GM12872 (cell line): ENCODE results near the gene DNM2.

Source experiments
- TF ChIP-seq, protein P1 (sequence below): IDR thresholded peaks from 3 replicates; pipeline ENCODE4 v1.5.1; 2011; ENCODE audit warnings: low read depth, mild to moderate bottlenecking, low read length, moderate library complexity; ENCODE audit not compliant: insufficient read depth

The DNM2 gene

GRCh38 chr19:10708291-10708690, 9.6 kb upstream of the DNM2 start:
- TF ChIP-seq, protein P1, sequence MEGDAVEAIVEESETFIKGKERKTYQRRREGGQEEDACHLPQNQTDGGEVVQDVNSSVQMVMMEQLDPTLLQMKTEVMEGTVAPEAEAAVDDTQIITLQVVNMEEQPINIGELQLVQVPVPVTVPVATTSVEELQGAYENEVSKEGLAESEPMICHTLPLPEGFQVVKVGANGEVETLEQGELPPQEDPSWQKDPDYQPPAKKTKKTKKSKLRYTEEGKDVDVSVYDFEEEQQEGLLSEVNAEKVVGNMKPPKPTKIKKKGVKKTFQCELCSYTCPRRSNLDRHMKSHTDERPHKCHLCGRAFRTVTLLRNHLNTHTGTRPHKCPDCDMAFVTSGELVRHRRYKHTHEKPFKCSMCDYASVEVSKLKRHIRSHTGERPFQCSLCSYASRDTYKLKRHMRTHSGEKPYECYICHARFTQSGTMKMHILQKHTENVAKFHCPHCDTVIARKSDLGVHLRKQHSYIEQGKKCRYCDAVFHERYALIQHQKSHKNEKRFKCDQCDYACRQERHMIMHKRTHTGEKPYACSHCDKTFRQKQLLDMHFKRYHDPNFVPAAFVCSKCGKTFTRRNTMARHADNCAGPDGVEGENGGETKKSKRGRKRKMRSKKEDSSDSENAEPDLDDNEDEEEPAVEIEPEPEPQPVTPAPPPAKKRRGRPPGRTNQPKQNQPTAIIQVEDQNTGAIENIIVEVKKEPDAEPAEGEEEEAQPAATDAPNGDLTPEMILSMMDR = no peak

DNA sequence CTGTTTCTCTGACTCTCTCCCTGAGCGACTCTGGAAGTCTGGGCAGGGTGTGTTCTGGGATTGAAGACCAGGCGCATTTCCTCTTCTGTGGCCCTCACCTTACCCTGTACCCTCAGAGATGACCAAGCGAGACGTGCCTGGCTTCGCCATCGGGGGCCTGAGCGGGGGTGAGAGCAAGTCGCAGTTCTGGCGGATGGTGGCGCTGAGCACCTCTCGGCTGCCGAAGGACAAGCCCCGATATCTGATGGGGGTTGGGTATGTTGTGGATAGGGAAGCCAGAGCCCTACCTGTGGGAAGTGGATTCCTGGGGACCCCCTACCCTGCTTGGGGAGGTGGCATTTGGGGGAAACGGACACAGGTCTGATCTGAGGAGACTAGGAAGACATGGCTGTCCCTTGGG, 5.8 kb upstream of the DNM2 start:
- TF ChIP-seq, protein P1 = no peak

GRCh38 chr19:10712754-10713153, 5.1 kb upstream of the DNM2 start:
- TF ChIP-seq, protein P1 = no peak

GRCh38 chr19:10713317-10713716, 4.6 kb upstream of the DNM2 start:
- TF ChIP-seq, protein P1 = no peak

- TF ChIP-seq, protein P1 = no peak
Observed at GRCh38 chr19:10717054-10717355, 874 bp upstream of the DNM2 start.

DNA sequence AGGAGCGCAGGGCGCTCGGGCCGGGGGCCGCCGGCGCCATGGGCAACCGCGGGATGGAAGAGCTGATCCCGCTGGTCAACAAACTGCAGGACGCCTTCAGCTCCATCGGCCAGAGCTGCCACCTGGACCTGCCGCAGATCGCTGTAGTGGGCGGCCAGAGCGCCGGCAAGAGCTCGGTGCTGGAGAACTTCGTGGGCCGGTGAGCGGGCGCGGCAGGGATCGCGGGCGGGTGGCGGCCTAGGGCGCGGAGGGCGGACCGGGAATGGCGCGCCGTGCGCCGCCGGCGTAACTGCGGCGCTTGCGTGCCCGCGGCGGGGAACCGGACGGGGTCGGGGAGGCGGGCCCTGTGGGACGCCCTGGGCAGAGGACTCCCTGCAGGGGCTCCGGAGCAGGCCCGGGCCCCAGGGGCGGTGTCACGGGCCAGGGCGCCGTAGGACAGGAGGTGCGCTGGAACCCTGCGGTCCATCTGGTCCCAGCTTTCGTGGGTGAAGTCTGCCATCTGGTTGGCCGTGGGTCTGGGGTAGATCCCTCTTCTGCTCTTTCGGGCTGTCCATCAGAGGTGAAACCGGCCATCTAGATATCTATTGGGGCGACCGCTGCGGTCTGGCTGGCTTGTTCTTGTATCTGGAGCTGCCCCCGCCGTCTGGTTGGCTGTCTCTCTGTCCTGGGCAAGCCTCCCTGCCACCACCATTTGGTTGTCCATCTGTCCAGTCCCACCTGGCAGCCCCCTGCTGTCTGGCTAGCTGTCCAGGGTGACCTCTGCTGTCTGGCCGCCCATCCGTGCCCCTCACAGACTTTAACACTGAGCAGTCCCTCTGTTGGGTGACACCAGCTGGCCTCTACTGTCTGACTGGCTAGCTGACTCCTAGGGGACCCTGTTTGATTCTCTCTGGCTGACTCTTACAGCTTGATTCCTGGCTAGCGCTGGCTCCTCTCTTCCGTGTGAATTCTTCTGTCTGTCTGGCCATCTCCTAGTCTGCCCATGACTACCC, 622 bp downstream of the DNM2 start:
- TF ChIP-seq, protein P1 = no peak

- TF ChIP-seq, protein P1 = no peak
Observed at GRCh38 chr19:10719466-10719961, 1.6 kb downstream of the DNM2 start.
